ENCODE data around the gene ZNF665.
"Not testable (repeated sequence)": the region's sequence is repeated elsewhere in the genome, so short reads cannot be mapped to it uniquely, and the experiment has no call there.

Gene ZNF665

GRCh38 chr19:53131085-53131590 lies 62.0 kb downstream of the ZNF665 start:
- TF ChIP-seq POLR2A (IDR thresholded peaks at IDR 0.05; ENCODE audit: low read length) = no peak
- TF ChIP-seq GATA1 (IDR thresholded peaks at IDR 0.05; ENCODE audit: low read depth, low read length) = no peak

GRCh38 chr19:53130506-53130905 lies 62.7 kb downstream of the ZNF665 start:
- TF ChIP-seq GATA1 (IDR thresholded peaks at IDR 0.05; ENCODE audit: low read depth, low read length) (no peak), POLR2A (IDR thresholded peaks at IDR 0.05; ENCODE audit: low read length) (no peak)
- DNase-seq = no peak

More at GRCh38 chr19:53131085-53131590, 62.0 kb downstream of the ZNF665 start:
- DNase-seq = no peak

- DNase-seq = not testable (repeated sequence)
Measured at GRCh38 chr19:53126733-53127526, 66.2 kb downstream of the ZNF665 start.

GRCh38 chr19:53123400-53123799 lies 69.8 kb downstream of the ZNF665 start:
- TF ChIP-seq GATA1 (IDR thresholded peaks at IDR 0.05; ENCODE audit: low read depth, low read length) (no peak), POLR2A (IDR thresholded peaks at IDR 0.05; ENCODE audit: low read length) (no peak)
- no peak for DNase-seq
